HG03175 (cell line): ENCODE results near the gene SVEP1.
"Not testable (repeated sequence)": the region's sequence is repeated elsewhere in the genome, so short reads cannot be mapped to it uniquely, and the experiment has no call there.

Experiments used
- ATAC-seq: cut with Tn5 transposase; IDR thresholded peaks from one replicate; pipeline ENCODE4 v1.9.1; 2021; ENCODE audit warnings: mild to moderate bottlenecking, moderate library complexity; ENCODE audit not compliant: unreplicated experiment

The SVEP1 gene

GRCh38 chr9:110451726-110452125 is 127.8 kb downstream of the SVEP1 start:
- ATAC-seq: no peak

- ATAC-seq: no peak
Measured at GRCh38 chr9:110447476-110447875, 132.1 kb downstream of the SVEP1 start.

- no peak for ATAC-seq
Measured at GRCh38 chr9:110446171-110446570, 133.4 kb downstream of the SVEP1 start.

- no peak for ATAC-seq
Measured at GRCh38 chr9:110444911-110445310, 134.6 kb downstream of the SVEP1 start.

GRCh38 chr9:110443866-110444220 is 135.7 kb downstream of the SVEP1 start:
- no peak for ATAC-seq

- no peak for ATAC-seq
Measured at GRCh38 chr9:110443146-110443865, 136.2 kb downstream of the SVEP1 start.

- ATAC-seq: no peak
Measured at GRCh38 chr9:110440796-110441195, 138.7 kb downstream of the SVEP1 start.

- no peak for ATAC-seq
Measured at GRCh38 chr9:110440172-110440571, 139.4 kb downstream of the SVEP1 start.

- no peak for ATAC-seq
Measured at GRCh38 chr9:110432253-110432652, 147.3 kb downstream of the SVEP1 start.

GRCh38 chr9:110429453-110429852 is 150.1 kb downstream of the SVEP1 start:
- ATAC-seq: no peak

GRCh38 chr9:110427497-110428104 is 151.9 kb downstream of the SVEP1 start:
- peak; percentile 57 for ATAC-seq

- ATAC-seq: no peak
Measured at GRCh38 chr9:110426052-110426709, 153.4 kb downstream of the SVEP1 start.

GRCh38 chr9:110414471-110414870 is 165.1 kb downstream of the SVEP1 start:
- ATAC-seq: no peak

GRCh38 chr9:110410961-110411360 is 168.6 kb downstream of the SVEP1 start:
- ATAC-seq: no peak

GRCh38 chr9:110408598-110408997 is 170.9 kb downstream of the SVEP1 start:
- ATAC-seq: no peak

GRCh38 chr9:110405858-110406443 is 173.6 kb downstream of the SVEP1 start:
- no peak for ATAC-seq

- no peak for ATAC-seq
Measured at GRCh38 chr9:110404473-110404872, 175.1 kb downstream of the SVEP1 start.

GRCh38 chr9:110399983-110400382 is 179.6 kb downstream of the SVEP1 start:
- no peak for ATAC-seq

- ATAC-seq: not testable (repeated sequence)
Measured at GRCh38 chr9:110398992-110399391, 180.5 kb downstream of the SVEP1 start.

- no peak for ATAC-seq
Measured at GRCh38 chr9:110391826-110392485, 187.6 kb downstream of the SVEP1 start.

GRCh38 chr9:110389148-110389750 is 190.3 kb downstream of the SVEP1 start:
- ATAC-seq: no peak
